Activated CD8-positive, alpha-beta T cell treated with anti-CD3 and anti-CD28 coated beads, Interleukin-2, amount 10 ng/mL, durations not matched to agents 7 days and 5 days (primary cell): Measurements from ENCODE around the gene LHFPL3. TPM values are rescaled to one million over a fixed set of nuclear protein-coding genes. Genes with fewer than 3 reads are reported as not detected.

Experiments used
- ATAC-seq: fragments of 150-1000 bp; cut with Tn5 transposase; one replicate; pipeline ENCODE4 v1.10.0; 2021; ENCODE audit warnings: moderate library complexity
- CTCF ChIA-PET: fragments of 350-600 bp; sonication (Branson Sonifier 250); formaldehyde crosslinking; loops from one replicate; lab custom pipeline; 2021; ENCODE audit warnings: antibody characterized with exemption; lab: Charles Lee
- POLR2A ChIA-PET: fragments of 350-600 bp; sonication (Branson Sonifier 250); formaldehyde crosslinking; loops from one replicate; lab custom pipeline; 2021; ENCODE audit warnings: antibody characterized with exemption; lab: Charles Lee
- DNase-seq: peaks from one replicate; pipeline ENCODE4 v3.0.0-alpha.2; 2020
- H3K27ac Mint-ChIP-seq: one replicate; pipeline ENCODE4 v1.8.0; 2021; ENCODE audit warnings: mild to moderate bottlenecking, mixed read lengths
- H3K27me3 Mint-ChIP-seq: one replicate; pipeline ENCODE4 v1.8.0; 2021; ENCODE audit warnings: low read depth, mixed read lengths
- H3K36me3 Mint-ChIP-seq: one replicate; pipeline ENCODE4 v1.8.0; 2021; ENCODE audit warnings: low read depth, mixed read lengths
- H3K4me1 Mint-ChIP-seq: one replicate; pipeline ENCODE4 v1.8.0; 2021; ENCODE audit warnings: low read depth, mixed read lengths
- H3K4me3 Mint-ChIP-seq: one replicate; pipeline ENCODE4 v1.8.0; 2021; ENCODE audit warnings: mild to moderate bottlenecking, mixed read lengths
- H3K9me3 Mint-ChIP-seq: one replicate; pipeline ENCODE4 v1.8.0; 2022; ENCODE audit warnings: mixed read lengths; ENCODE audit not compliant: insufficient read depth
- total RNA-seq, 2 experiments: library from RNA; stranded (reverse); gene quantifications; one replicate each; pipeline ENCODE4 v1.2.3, GENCODE V29; 2021

The LHFPL3 gene
- total RNA-seq, 2 experiments from 2014 or later, result not detected

- H3K9me3 Mint-ChIP-seq, result no peaks in the 10 kb centered on the region
- H3K4me3 Mint-ChIP-seq, result no peak overlapping the region
- CTCF ChIA-PET, result no interaction called here
Measured at GRCh38 chr7:104442481-104442880, 114.1 kb downstream of the LHFPL3 start.

GRCh38 chr7:104444017-104444416 lies 115.6 kb downstream of the LHFPL3 start:
- no peaks in the 10 kb centered on the region for H3K9me3 Mint-ChIP-seq
- no peaks in the 10 kb centered on the region for H3K36me3 Mint-ChIP-seq
- CTCF ChIA-PET, result no interaction called here
- no peak for ATAC-seq
- no peak overlapping the region for H3K27ac Mint-ChIP-seq
- H3K4me1 Mint-ChIP-seq, result no peaks in the 10 kb centered on the region
- no peak for DNase-seq
- no peak overlapping the region for H3K4me3 Mint-ChIP-seq
- no peaks in the 10 kb centered on the region for H3K27me3 Mint-ChIP-seq
- POLR2A ChIA-PET, result no interaction called here

More at GRCh38 chr7:104442481-104442880, 114.1 kb downstream of the LHFPL3 start:
- no peak for ATAC-seq
- no peak overlapping the region for H3K27ac Mint-ChIP-seq
- H3K36me3 Mint-ChIP-seq, result no peaks in the 10 kb centered on the region
- H3K4me1 Mint-ChIP-seq, result no peaks in the 10 kb centered on the region
- POLR2A ChIA-PET, result no interaction called here
- H3K27me3 Mint-ChIP-seq, result no peaks in the 10 kb centered on the region
- DNase-seq, result no peak

- CTCF ChIA-PET, result no interaction called here
- no peak for DNase-seq
- Mint-ChIP-seq H3K4me1 (no peaks in the 10 kb centered on the region), H3K4me3 (no peak overlapping the region), H3K27me3 (no peaks in the 10 kb centered on the region), H3K9me3 (no peaks in the 10 kb centered on the region), H3K36me3 (no peaks in the 10 kb centered on the region), H3K27ac (no peak overlapping the region)
- POLR2A ChIA-PET, result no interaction called here
- ATAC-seq, result no peak
Measured at GRCh38 chr7:104445393-104445792, 117.0 kb downstream of the LHFPL3 start.

GRCh38 chr7:104450861-104451260 lies 122.5 kb downstream of the LHFPL3 start:
- H3K27me3 Mint-ChIP-seq, result no peaks in the 10 kb centered on the region
- ATAC-seq (no peak), DNase-seq (no peak)
- H3K4me1 Mint-ChIP-seq, result no peaks in the 10 kb centered on the region
- ChIA-PET POLR2A (no interaction called here), CTCF (no interaction called here)
- no peak overlapping the region for H3K4me3 Mint-ChIP-seq
- no peaks in the 10 kb centered on the region for H3K9me3 Mint-ChIP-seq
- no peaks in the 10 kb centered on the region for H3K36me3 Mint-ChIP-seq
- H3K27ac Mint-ChIP-seq, result no peak overlapping the region

GRCh38 chr7:104453190-104453589 lies 124.8 kb downstream of the LHFPL3 start:
- no peaks in the 10 kb centered on the region for H3K9me3 Mint-ChIP-seq
- ATAC-seq (no peak), DNase-seq (no peak)
- POLR2A ChIA-PET, result no interaction called here
- H3K36me3 Mint-ChIP-seq, result no peaks in the 10 kb centered on the region
- no peaks in the 10 kb centered on the region for H3K4me1 Mint-ChIP-seq
- no peaks in the 10 kb centered on the region for H3K27me3 Mint-ChIP-seq
- CTCF ChIA-PET, result no interaction called here
- no peak overlapping the region for H3K4me3 Mint-ChIP-seq
- no peak overlapping the region for H3K27ac Mint-ChIP-seq

- Mint-ChIP-seq H3K9me3 (no peaks in the 10 kb centered on the region), H3K4me1 (no peaks in the 10 kb centered on the region), H3K4me3 (no peak overlapping the region), H3K36me3 (no peaks in the 10 kb centered on the region), H3K27me3 (no peaks in the 10 kb centered on the region), H3K27ac (no peak overlapping the region)
- CTCF ChIA-PET, result no interaction called here
- no peak for DNase-seq
- no peak for ATAC-seq
- POLR2A ChIA-PET, result no interaction called here
Measured at GRCh38 chr7:104458875-104459274, 130.5 kb downstream of the LHFPL3 start.

- Mint-ChIP-seq H3K36me3 (no peaks in the 10 kb centered on the region), H3K27me3 (no peaks in the 10 kb centered on the region), H3K4me1 (no peaks in the 10 kb centered on the region), H3K27ac (no peak overlapping the region), H3K4me3 (no peak overlapping the region), H3K9me3 (no peaks in the 10 kb centered on the region)
- ChIA-PET CTCF (no interaction called here), POLR2A (no interaction called here)
- DNase-seq (no peak), ATAC-seq (no peak)
Measured at GRCh38 chr7:104469166-104469820, 140.9 kb downstream of the LHFPL3 start.

GRCh38 chr7:104480529-104480928 lies 152.1 kb downstream of the LHFPL3 start:
- Mint-ChIP-seq H3K4me3 (no peak overlapping the region), H3K27ac (no peak overlapping the region), H3K27me3 (no peaks in the 10 kb centered on the region), H3K36me3 (no peaks in the 10 kb centered on the region), H3K9me3 (no peaks in the 10 kb centered on the region), H3K4me1 (no peaks in the 10 kb centered on the region)
- DNase-seq, result no peak
- POLR2A ChIA-PET, result no interaction called here
- no peak for ATAC-seq
- CTCF ChIA-PET, result no interaction called here

GRCh38 chr7:104482362-104483037 lies 154.1 kb downstream of the LHFPL3 start:
- Mint-ChIP-seq H3K27me3 (no peaks in the 10 kb centered on the region), H3K4me3 (no peak overlapping the region), H3K4me1 (no peaks in the 10 kb centered on the region), H3K9me3 (no peaks in the 10 kb centered on the region), H3K36me3 (no peaks in the 10 kb centered on the region), H3K27ac (no peak overlapping the region)
- ATAC-seq, result no peak
- CTCF ChIA-PET, result no interaction called here
- POLR2A ChIA-PET, result no interaction called here
- DNase-seq, result no peak

GRCh38 chr7:104486931-104487330 lies 158.5 kb downstream of the LHFPL3 start:
- no peaks in the 10 kb centered on the region for H3K9me3 Mint-ChIP-seq
- no peak overlapping the region for H3K27ac Mint-ChIP-seq
- ATAC-seq (no peak), DNase-seq (no peak)
- H3K27me3 Mint-ChIP-seq, result no peaks in the 10 kb centered on the region
- H3K36me3 Mint-ChIP-seq, result no peaks in the 10 kb centered on the region
- H3K4me1 Mint-ChIP-seq, result no peaks in the 10 kb centered on the region
- no peak overlapping the region for H3K4me3 Mint-ChIP-seq
- ChIA-PET CTCF (no interaction called here), POLR2A (no interaction called here)

- CTCF ChIA-PET, result no interaction called here
Measured at GRCh38 chr7:104487642-104488041, 159.2 kb downstream of the LHFPL3 start.

GRCh38 chr7:104497379-104497967 lies 169.1 kb downstream of the LHFPL3 start:
- no peak overlapping the region for H3K27ac Mint-ChIP-seq
- H3K4me3 Mint-ChIP-seq, result no peak overlapping the region
- H3K9me3 Mint-ChIP-seq, result no peaks in the 10 kb centered on the region
- DNase-seq, result no peak
- ATAC-seq, result no peak
- ChIA-PET POLR2A (no interaction called here), CTCF (no interaction called here)
- no peaks in the 10 kb centered on the region for H3K36me3 Mint-ChIP-seq
- no peaks in the 10 kb centered on the region for H3K27me3 Mint-ChIP-seq
- H3K4me1 Mint-ChIP-seq, result no peaks in the 10 kb centered on the region

More at GRCh38 chr7:104487642-104488041, 159.2 kb downstream of the LHFPL3 start:
- Mint-ChIP-seq H3K27ac (no peak overlapping the region), H3K36me3 (no peaks in the 10 kb centered on the region), H3K27me3 (no peaks in the 10 kb centered on the region), H3K9me3 (no peaks in the 10 kb centered on the region), H3K4me1 (no peaks in the 10 kb centered on the region), H3K4me3 (no peak overlapping the region)
- DNase-seq, result no peak
- POLR2A ChIA-PET, result no interaction called here
- no peak for ATAC-seq
